B cell (primary cell): ENCODE measurements around the gene AKR1B1. TPM values are rescaled to one million over a fixed set of nuclear protein-coding genes. Genes with fewer than 3 reads are reported as not detected.

ENCODE experiments used
- ATAC-seq: fragments of 200-7000 bp; cut with Tn5 transposase; one replicate; pipeline ENCODE4 v1.10.0; 2021; ENCODE audit warnings: low read depth, mild to moderate bottlenecking, moderate number of reproducible peaks, moderate library complexity
- CTCF ChIA-PET: fragments of 350-600 bp; sonication (Branson Sonifier 250); formaldehyde crosslinking; loops from one replicate; lab custom pipeline; 2021; ENCODE audit warnings: antibody characterized with exemption, inconsistent platforms; lab: Charles Lee
- POLR2A ChIA-PET: fragments of 350-600 bp; sonication (Branson Sonifier 250); formaldehyde crosslinking; loops from one replicate; lab custom pipeline; 2021; ENCODE audit warnings: antibody characterized with exemption; lab: Charles Lee
- DNase-seq: peaks from one replicate; pipeline ENCODE4 v3.0.0; 2013
- H2AFZ ChIP-seq: 2 replicates; pipeline ENCODE4 v1.6.1; 2012; ENCODE audit warnings: mild to moderate bottlenecking, low read depth, low read length; ENCODE audit not compliant: insufficient read depth, poor library complexity, severe bottlenecking
- H3K27ac ChIP-seq, 2 donors: 1 replicate in 1 of 2; 2 replicates in 1 of 2; pipeline ENCODE4 v1.5.1; 2012 to 2013; ENCODE audit warnings: low read length in 2 of 2, mild to moderate bottlenecking in 2 of 2, moderate library complexity in 1 of 2
- H3K27me3 ChIP-seq, 4 experiments: fragments of 200-600 bp in 1 of 4; sonication (generic) in 1 of 4; replicated peaks in 1 of 4; 1 replicate in 2 of 4; 2 replicates in 2 of 4; pipeline versions ENCODE4 v1.6.1 to v1.7.0; 2013 to 2016; ENCODE audit warnings: low read length in 3 of 4, mild to moderate bottlenecking in 2 of 4, mixed read lengths in 1 of 4, moderate library complexity in 1 of 4; ENCODE audit not compliant: insufficient read depth in 4 of 4, control insufficient read depth in 3 of 4; ENCODE audit errors: control extremely low read depth in 1 of 4
- H3K36me3 ChIP-seq, 2 experiments: replicated peaks in 1 of 2; 1 replicate in 1 of 2; 2 replicates in 1 of 2; pipeline versions ENCODE4 v1.6.1 to v1.7.1; 2013; ENCODE audit warnings: low read length in 1 of 2; ENCODE audit not compliant: insufficient read depth in 2 of 2, control insufficient read depth in 1 of 2; ENCODE audit errors: control extremely low read depth in 1 of 2, extremely low read depth in 1 of 2
- H3K4me1 ChIP-seq, 2 donors: fragments of 200-600 bp in 1 of 2; sonication (generic) in 1 of 2; 1 replicate in 1 of 2; 2 replicates in 1 of 2; pipeline versions ENCODE4 v1.5.1 to v1.6.1; 2013 to 2017; ENCODE audit warnings: low read length in 2 of 2; ENCODE audit not compliant: control insufficient read depth in 2 of 2, insufficient read depth in 2 of 2
- H3K4me2 ChIP-seq: replicated peaks from 2 replicates; pipeline ENCODE3; 2012; ENCODE audit warnings: mild to moderate bottlenecking, low read depth, low read length; ENCODE audit not compliant: poor library complexity, severe bottlenecking
- H3K4me3 ChIP-seq, 5 experiments: fragments of 200-600 bp in 1 of 5; sonication (generic) in 1 of 5; 1 replicate in 3 of 5; 2 replicates in 2 of 5; pipeline versions ENCODE4 v1.5.1 to v1.7.0; 2011 to 2016; ENCODE audit warnings: low read length in 4 of 5, mild to moderate bottlenecking in 4 of 5, low read depth in 2 of 5, control low read depth in 1 of 5, moderate library complexity in 1 of 5; ENCODE audit not compliant: insufficient read depth in 1 of 5; ENCODE audit errors: control extremely low read depth in 1 of 5, extremely low read depth in 1 of 5
- H3K79me2 ChIP-seq: fragments of 200-600 bp; sonication (generic); one replicate; pipeline ENCODE4 v1.6.0; 2016; ENCODE audit warnings: low read length; ENCODE audit not compliant: control insufficient read depth, insufficient read depth
- H3K9ac ChIP-seq: fragments of 200-600 bp; sonication (generic); 2 replicates; pipeline ENCODE4 v1.6.1; 2017; ENCODE audit warnings: mild to moderate bottlenecking, low read length, moderate library complexity
- H3K9me3 ChIP-seq, 3 donors: one replicate each; pipeline versions ENCODE4 v1.6.1 to v1.7.1; 2013; ENCODE audit warnings: low read length in 2 of 3; ENCODE audit not compliant: control insufficient read depth in 2 of 3, insufficient read depth in 1 of 3; ENCODE audit errors: control extremely low read depth in 1 of 3
- H4K20me1 ChIP-seq: 2 replicates; pipeline ENCODE4 v1.6.0; 2012; ENCODE audit warnings: mild to moderate bottlenecking, low read length; ENCODE audit not compliant: insufficient read depth, control insufficient read depth, poor library complexity, severe bottlenecking
- H3K27ac Mint-ChIP-seq: one replicate; pipeline ENCODE4 v1.8.0; 2021; ENCODE audit warnings: mixed read lengths
- H3K27me3 Mint-ChIP-seq: one replicate; pipeline ENCODE4 v1.8.0; 2021; ENCODE audit warnings: mixed read lengths
- H3K4me1 Mint-ChIP-seq: one replicate; pipeline ENCODE4 v1.8.0; 2021; ENCODE audit warnings: mixed read lengths
- H3K4me3 Mint-ChIP-seq: one replicate; pipeline ENCODE4 v1.8.0; 2021; ENCODE audit warnings: mixed read lengths
- H3K9me3 Mint-ChIP-seq: one replicate; pipeline ENCODE4 v1.8.0; 2022; ENCODE audit warnings: mixed read lengths; ENCODE audit not compliant: insufficient read depth
- CTCF ChIP-seq: fragments of 200-600 bp; IDR thresholded peaks from one replicate; pipeline ENCODE4 v1.8.0; 2022; ENCODE audit warnings: antibody characterized with exemption, mild to moderate bottlenecking
- EZH2 ChIP-seq: IDR thresholded peaks from 2 replicates; pipeline ENCODE4 v1.6.1; 2012; ENCODE audit warnings: borderline replicate concordance, low read depth, mild to moderate bottlenecking, moderate library complexity, low read length; ENCODE audit not compliant: insufficient read depth, poor library complexity, severe bottlenecking
- WGBS: methylation state at CpG from one replicate; pipeline ENCODE4 v1.1.5; 2013; ENCODE audit warnings: missing lambda C conversion rate; ENCODE audit not compliant: insufficient coverage; 5-methylcytosine and 5-hydroxymethylcytosine counted together
- intact Hi-C: fragments of 100-400 bp; cut with micrococcal nuclease; formaldehyde crosslinking; loops from one replicate; pipeline ENCODE4 v1.10.0; 2022
- polyA plus RNA-seq: library from polyadenylated mRNA; depleted of rRNA; stranded (reverse); fragments of >200 nt; gene quantifications from 2 replicates; pipeline ENCODE4 v1.2.3, GENCODE V29; 2012
- total RNA-seq, 2 donors: library from RNA; stranded (reverse); fragments of 120-200 nt in 1 of 2; gene quantifications; 1 replicate in 1 of 2; 2 replicates in 1 of 2; pipeline versions ENCODE4 v1.2.3 to v1.2.4, GENCODE V29; 2013 to 2022

AKR1B1 gene
- total and polyA plus RNA-seq, 2 donors (not counting 1 experiment from before 2014, with no cell fraction given) = 82.9 to 89.6 TPM

- H3K4me3 Mint-ChIP-seq = peak overlapping the region; percentile 86
- H3K4me1 Mint-ChIP-seq = peaks cover 19% of the 10 kb centered on the region
- DNase-seq = peak; percentile 88
- Histone ChIP-seq H3K27me3 (no peaks in the 10 kb centered on the region), H3K4me3 (peak overlapping the region in 4 of 5 experiments; percentile 28 to 57 (median 46)), H3K4me2 (peak overlapping the region; percentile 83), H3K9me3 (no peaks in the 10 kb centered on the region), H2AFZ (peak overlapping the region; percentile 88), H3K27ac (peak overlapping the region; percentile 29 to 62), H3K36me3 (no peaks in the 10 kb centered on the region), H4K20me1 (no peaks in the 10 kb centered on the region), H3K79me2 (no peaks in the 10 kb centered on the region), H3K9ac (peak overlapping the region; percentile 64), H3K4me1 (peaks cover 17 to 23% of the 10 kb centered on the region in 2 donors)
- no peaks in the 10 kb centered on the region for H3K9me3 Mint-ChIP-seq
- CTCF ChIA-PET = interaction anchor here (0.6 to 9.3 kb wide), 38 partner anchors 8 to 1188 kb away, joined by 3 to 160 read pairs (median 5); partner anchors contain the start of genes AGBL3, AKR1B1, AKR1B15 and CYREN
- intact Hi-C loops = loop anchor here (1.0 to 2.0 kb wide), 6 partner anchors 27 to 522 kb away; partner anchors contain the start of genes AKR1B1 and BPGM
- H3K27ac Mint-ChIP-seq = peak overlapping the region; percentile 86
- TF ChIP-seq EZH2 = no peak
- peak; percentile 82 for TF ChIP-seq CTCF
- peaks cover 4% of the 10 kb centered on the region for H3K27me3 Mint-ChIP-seq
- POLR2A ChIA-PET = interaction anchor here (1.0 to 1.1 kb wide), 3 partner anchors 24 to 215 kb away, joined by 3 read pairs; no protein-coding TSS in a partner anchor
- peak; percentile 87 for ATAC-seq
- 9% methylated on average over 29 of the region's 31 CpGs for WGBS
Measured at GRCh38 chr7:134432296-134433152, 26.4 kb downstream of the AKR1B1 start.
